Fibroblast of the aortic adventitia (primary cell): ENCODE results near the gene RELN. TPM values are rescaled to one million over a fixed set of nuclear protein-coding genes. Genes with fewer than 3 reads are reported as not detected.

ENCODE experiments used
- DNase-seq: peaks from one replicate; pipeline ENCODE4 v3.0.0-alpha.2; 2010; ENCODE audit warnings: low read depth
- H3K4me3 ChIP-seq: 2 replicates; pipeline ENCODE4 v1.5.1; 2011; ENCODE audit warnings: low read depth, mild to moderate bottlenecking, control low read depth, low read length, moderate library complexity
- total RNA-seq: library from RNA; depleted of rRNA; stranded (reverse); fragments of >200 nt; gene quantifications from 2 replicates; pipeline ENCODE4 v1.2.3, GENCODE V29; 2012; ENCODE audit warnings: low replicate concordance
- TF ChIP-seq, protein P1 (sequence below): IDR thresholded peaks from 2 replicates; pipeline ENCODE4 v1.5.1; 2011; ENCODE audit warnings: mild to moderate bottlenecking, low read length, control low read depth, inconsistent platforms; ENCODE audit not compliant: insufficient read depth

RELN gene
- total RNA-seq, 1 donor: 88.7 TPM

DNA sequence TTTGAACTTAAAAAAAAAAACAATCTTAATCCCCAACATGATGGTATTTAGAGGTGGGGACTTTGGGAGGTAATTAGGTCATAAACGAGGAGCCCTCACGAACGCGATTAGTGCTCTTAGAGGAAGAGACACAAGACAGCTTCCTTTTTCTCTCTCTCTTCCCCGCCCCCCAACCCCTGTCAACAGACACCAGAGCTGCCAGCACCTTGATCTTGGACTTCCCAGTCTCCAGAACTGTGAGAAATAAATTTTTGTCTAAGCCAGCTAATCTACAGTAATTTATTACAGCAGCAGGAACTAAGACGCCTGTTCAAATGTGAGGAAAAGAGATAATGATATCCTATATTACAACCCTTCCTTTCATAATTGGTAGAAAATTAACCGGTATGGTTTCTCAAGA lies 40.1 kb downstream of the RELN start:
- no peak overlapping the region for H3K4me3 ChIP-seq
- TF ChIP-seq, protein P1, sequence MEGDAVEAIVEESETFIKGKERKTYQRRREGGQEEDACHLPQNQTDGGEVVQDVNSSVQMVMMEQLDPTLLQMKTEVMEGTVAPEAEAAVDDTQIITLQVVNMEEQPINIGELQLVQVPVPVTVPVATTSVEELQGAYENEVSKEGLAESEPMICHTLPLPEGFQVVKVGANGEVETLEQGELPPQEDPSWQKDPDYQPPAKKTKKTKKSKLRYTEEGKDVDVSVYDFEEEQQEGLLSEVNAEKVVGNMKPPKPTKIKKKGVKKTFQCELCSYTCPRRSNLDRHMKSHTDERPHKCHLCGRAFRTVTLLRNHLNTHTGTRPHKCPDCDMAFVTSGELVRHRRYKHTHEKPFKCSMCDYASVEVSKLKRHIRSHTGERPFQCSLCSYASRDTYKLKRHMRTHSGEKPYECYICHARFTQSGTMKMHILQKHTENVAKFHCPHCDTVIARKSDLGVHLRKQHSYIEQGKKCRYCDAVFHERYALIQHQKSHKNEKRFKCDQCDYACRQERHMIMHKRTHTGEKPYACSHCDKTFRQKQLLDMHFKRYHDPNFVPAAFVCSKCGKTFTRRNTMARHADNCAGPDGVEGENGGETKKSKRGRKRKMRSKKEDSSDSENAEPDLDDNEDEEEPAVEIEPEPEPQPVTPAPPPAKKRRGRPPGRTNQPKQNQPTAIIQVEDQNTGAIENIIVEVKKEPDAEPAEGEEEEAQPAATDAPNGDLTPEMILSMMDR: no peak
- no peak for DNase-seq

DNA sequence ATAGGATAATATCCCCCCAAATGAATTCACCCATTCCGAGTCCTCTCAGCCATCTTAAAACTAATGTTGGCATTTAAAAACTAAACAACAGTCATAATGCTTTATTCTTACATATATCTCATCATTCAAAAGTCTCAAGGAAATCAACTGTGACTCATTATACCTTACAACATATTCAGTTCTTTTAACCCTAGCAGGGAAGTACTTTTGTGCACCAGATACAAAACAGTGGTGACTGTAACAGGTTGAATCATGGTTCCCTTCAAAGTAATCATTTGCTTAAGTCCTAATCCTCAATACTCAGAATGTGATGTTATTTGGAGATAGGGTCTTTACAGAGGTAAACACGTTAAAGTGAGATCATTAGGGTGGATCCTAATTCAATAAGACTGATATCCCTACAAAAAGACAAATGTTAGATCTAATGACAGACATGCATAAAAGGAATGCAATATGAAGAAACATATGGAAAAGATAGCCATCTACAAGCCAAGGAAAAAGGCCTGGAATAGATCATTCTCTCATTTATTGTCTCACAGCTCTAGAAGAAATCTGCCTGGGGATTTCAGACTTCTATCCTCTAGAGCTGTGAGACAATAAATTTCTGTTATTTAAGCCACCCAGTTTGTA lies 42.3 kb downstream of the RELN start:
- DNase-seq: no peak
- TF ChIP-seq, protein P1: no peak
- no peak overlapping the region for H3K4me3 ChIP-seq

DNA sequence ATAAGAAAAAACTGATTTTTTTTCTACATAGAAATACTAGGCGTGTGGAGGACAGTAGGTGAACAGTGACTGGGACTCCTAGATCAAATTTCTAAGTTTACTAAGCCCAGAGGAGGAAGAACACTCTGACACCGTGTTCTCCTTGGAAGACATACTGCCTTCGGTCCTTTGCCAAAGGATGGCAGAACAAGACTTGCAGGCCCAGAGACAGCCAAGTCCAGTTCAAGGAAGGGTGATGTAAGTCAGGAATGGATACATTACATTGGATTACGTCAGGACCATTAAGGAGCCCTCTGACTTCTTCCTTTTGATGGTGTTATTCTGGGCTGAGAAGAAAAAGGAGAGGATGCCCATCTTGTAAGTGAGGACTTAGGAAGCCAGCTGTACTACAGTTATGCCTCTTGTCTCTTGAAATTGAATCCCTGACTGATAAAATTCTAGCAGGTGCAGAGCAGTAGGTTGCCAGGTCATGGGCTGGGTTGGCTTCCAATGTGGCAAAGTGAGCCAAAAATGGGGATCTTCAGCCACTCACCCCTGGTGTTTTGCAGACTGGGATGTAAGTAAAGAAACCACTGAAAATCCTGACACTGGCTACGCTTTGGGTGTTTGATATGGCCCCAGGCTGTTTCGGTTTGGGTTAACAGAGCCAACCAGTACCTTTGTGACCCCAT lies 45.1 kb downstream of the RELN start:
- H3K4me3 ChIP-seq: no peak overlapping the region
- no peak for DNase-seq
- TF ChIP-seq, protein P1: no peak

DNA sequence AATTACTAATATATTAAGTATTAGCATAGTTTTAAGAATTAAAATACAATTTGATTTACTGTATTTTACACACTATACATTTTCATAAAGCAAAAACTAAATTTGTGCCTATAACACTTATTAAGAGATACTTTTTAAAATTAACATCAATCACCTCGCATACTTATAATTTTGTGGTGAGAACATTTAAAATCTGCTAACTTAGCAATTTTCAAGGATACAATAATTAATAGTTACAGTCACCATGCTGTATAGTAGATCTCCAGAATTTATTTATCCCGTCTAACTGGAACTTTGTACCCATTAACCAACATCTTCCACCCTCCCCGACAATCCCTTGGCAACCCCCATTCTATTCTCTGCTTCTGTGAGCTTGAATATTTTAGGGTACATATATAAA lies 47.5 kb downstream of the RELN start:
- TF ChIP-seq, protein P1: no peak

DNA sequence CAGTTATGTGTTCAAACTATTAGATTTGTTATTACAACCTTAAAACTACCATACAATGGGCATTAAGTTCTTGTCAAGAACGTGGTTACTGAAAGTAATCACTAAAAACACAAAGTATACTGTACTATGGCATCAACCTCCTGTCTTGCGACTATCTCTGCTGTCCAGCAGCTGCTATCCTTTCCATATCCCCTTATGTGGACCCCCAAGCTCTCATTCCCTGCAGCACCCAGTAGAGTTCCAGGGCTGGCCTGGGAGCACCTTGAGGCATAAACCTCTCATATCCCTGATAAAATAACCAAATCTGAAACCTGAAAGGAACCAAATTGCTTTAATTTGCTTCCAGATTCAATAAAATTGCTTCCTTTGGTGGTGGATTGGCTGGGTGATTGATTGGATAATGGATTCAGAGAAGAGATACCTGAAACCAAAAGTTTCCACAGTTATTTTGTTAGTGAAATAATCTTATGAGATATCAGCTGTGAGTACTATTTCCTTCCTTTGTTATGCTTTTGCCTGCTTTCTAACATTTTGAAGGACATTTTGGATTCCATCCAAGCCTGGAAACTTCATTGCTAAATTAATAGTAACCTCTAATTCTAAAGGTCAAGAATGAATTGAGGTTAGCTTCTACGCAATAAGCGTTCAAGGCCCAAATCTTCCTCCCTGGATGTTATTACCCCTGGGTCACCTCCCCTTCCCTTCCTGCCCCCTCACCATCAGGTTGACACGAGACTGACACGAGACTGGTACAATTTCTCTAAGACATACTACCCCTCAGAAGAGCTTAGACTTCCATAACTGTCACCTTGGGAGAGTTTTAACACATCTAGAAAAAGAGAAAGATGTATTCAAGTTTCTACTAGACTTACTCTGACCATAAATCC lies 48.8 kb downstream of the RELN start:
- TF ChIP-seq, protein P1: no peak
- DNase-seq: no peak
- H3K4me3 ChIP-seq: no peak overlapping the region

More for the DNA sequence above, 47.5 kb downstream of the RELN start:
- H3K4me3 ChIP-seq: no peak overlapping the region
- no peak for DNase-seq

DNA sequence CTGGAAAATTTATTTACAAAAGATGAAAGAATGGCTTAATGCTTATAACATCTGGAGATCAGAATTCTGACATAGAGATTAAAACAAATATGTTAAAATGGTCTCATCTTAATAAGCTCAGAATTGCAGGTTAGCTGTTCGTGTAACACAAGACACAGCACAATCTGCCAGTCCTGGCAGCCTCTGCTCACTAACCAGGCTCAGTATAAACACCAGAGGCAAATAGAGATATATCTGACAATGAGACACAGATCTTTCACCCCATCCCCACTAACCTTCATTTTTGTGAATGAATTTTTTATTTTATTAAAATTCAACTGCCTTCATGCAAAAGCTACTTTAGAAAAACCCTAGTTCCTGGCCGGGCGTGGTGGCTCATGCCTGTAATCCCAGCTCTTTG lies 51.8 kb downstream of the RELN start:
- no peak for DNase-seq
- TF ChIP-seq, protein P1: no peak
- no peak overlapping the region for H3K4me3 ChIP-seq
